Sigmoid colon (tissue), 7 donors: ENCODE measurements around the gene IREB2. TPM values are rescaled to one million over a fixed set of nuclear protein-coding genes. Genes with fewer than 3 reads are reported as not detected.

Source experiments
- DNase-seq: peaks from one replicate; pipeline ENCODE4 v3.0.0-alpha.2; 2019
- H3K27ac ChIP-seq, 4 donors: fragments of 200-600 bp; sonication (generic); one replicate each; pipeline ENCODE4 v1.5.1; 2016 to 2019; ENCODE audit warnings: mild to moderate bottlenecking in 1 of 4
- H3K27me3 ChIP-seq, 3 donors: fragments of 200-600 bp; sonication (generic); one replicate each; pipeline ENCODE4 v1.5.1; 2019; ENCODE audit warnings: mild to moderate bottlenecking in 1 of 3
- H3K36me3 ChIP-seq, 4 donors: fragments of 200-600 bp; sonication (generic); one replicate each; pipeline ENCODE4 v1.5.1; 2016 to 2019
- H3K4me1 ChIP-seq, 4 donors: fragments of 200-600 bp; sonication (generic); one replicate each; pipeline ENCODE4 v1.5.1; 2017 to 2019
- H3K4me3 ChIP-seq, 4 donors: fragments of 200-600 bp; sonication (generic); one replicate each; pipeline ENCODE4 v1.5.1; 2017 to 2019; ENCODE audit warnings: mild to moderate bottlenecking in 2 of 4, moderate library complexity in 1 of 4
- H3K9me3 ChIP-seq, 4 donors: fragments of 200-600 bp in 3 of 4; sonication (generic) in 3 of 4; one replicate each; pipeline versions ENCODE4 v1.5.1 to v1.6.1; 2013 to 2019
- EP300 ChIP-seq, 4 donors: sonication (generic); formaldehyde crosslinking; IDR thresholded peaks; one replicate each; pipeline ENCODE4 v1.6.1; 2017; ENCODE audit warnings: antibody characterized with exemption in 4 of 4
- POLR2A ChIP-seq, 2 donors: fragments of 450-650 bp; IDR thresholded peaks; one replicate each; pipeline ENCODE4 v1.6.1; 2016; ENCODE audit warnings: antibody characterized with exemption in 2 of 2, mild to moderate bottlenecking in 2 of 2, moderate library complexity in 2 of 2
- POLR2AphosphoS5 ChIP-seq, 4 donors: sonication (generic); formaldehyde crosslinking; IDR thresholded peaks; one replicate each; pipeline ENCODE4 v1.6.1; 2017; ENCODE audit warnings: antibody characterized with exemption in 4 of 4
- WGBS, 2 donors: extraction: QIAGEN DNeasy Blood & Tissue Kit; methylation state at CpG; one replicate each; pipeline ENCODE4 v1.1.7; 2013; 5-methylcytosine and 5-hydroxymethylcytosine counted together
- intact Hi-C: fragments of 100-400 bp; cut with DNase I; formaldehyde crosslinking; loops from one replicate; pipeline ENCODE4 v1.15.1; 2023
- polyA plus RNA-seq, 3 donors: library from polyadenylated mRNA; stranded (reverse); fragments of 200-250 nt; gene quantifications; one replicate each; pipeline ENCODE4 v1.2.3, GENCODE V29; 2013
- total RNA-seq, 4 donors: library from RNA; depleted of rRNA; stranded (reverse); fragments of >200 nt; gene quantifications; one replicate each; pipeline ENCODE4 v1.1.0, GENCODE V29; 2016
- TF ChIP-seq, protein P1 (sequence below), 4 experiments: fragments of 450-650 bp in 3 of 4; fragments of 200-600 bp in 1 of 4; IDR thresholded peaks; one replicate each; pipeline ENCODE4 v1.5.1; 2016 to 2019; ENCODE audit warnings: antibody characterized with exemption in 4 of 4, mild to moderate bottlenecking in 3 of 4, moderate library complexity in 2 of 4
- donor health status: healthy with polysubstance abuse.
- donor health status: Bipolar disorder and iron deficiency.
- donor health status: healthy.

IREB2 gene
- total and polyA plus RNA-seq, 7 donors = 12.6 to 42.1 (median 28.4) TPM

DNA sequence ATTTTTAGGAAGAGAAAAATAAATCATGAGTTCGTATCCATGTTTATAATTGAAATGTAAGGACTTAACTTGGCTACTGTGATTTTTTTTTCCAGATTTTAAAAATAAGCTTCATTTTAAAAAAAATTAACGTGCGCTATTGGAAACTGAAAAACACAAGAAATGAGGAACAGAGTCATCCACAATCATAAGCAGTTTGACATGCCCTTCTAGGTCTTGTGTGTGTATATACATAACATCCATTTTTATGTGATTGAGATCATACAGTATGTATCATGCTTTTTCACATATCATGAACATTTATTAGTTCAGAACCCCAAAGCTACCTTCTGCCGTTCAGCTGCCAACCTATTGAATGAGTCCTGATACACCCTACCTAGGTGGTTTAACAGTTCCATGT is 22.7 kb downstream of the IREB2 start:
- no peak for TF ChIP-seq POLR2AphosphoS5 (IDR thresholded peaks at IDR 0.05)
- TF ChIP-seq EP300 (IDR thresholded peaks at IDR 0.05) = no peak
- TF ChIP-seq POLR2A (IDR thresholded peaks at IDR 0.05) = no peak
- TF ChIP-seq, protein P1, sequence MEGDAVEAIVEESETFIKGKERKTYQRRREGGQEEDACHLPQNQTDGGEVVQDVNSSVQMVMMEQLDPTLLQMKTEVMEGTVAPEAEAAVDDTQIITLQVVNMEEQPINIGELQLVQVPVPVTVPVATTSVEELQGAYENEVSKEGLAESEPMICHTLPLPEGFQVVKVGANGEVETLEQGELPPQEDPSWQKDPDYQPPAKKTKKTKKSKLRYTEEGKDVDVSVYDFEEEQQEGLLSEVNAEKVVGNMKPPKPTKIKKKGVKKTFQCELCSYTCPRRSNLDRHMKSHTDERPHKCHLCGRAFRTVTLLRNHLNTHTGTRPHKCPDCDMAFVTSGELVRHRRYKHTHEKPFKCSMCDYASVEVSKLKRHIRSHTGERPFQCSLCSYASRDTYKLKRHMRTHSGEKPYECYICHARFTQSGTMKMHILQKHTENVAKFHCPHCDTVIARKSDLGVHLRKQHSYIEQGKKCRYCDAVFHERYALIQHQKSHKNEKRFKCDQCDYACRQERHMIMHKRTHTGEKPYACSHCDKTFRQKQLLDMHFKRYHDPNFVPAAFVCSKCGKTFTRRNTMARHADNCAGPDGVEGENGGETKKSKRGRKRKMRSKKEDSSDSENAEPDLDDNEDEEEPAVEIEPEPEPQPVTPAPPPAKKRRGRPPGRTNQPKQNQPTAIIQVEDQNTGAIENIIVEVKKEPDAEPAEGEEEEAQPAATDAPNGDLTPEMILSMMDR (IDR thresholded peaks at IDR 0.05) = no peak
- 82 to 87% methylated on average over 4 of the region's 4 CpGs for WGBS, 2 donors
- peaks cover 0 to 50% (median 33%) of the 10 kb centered on the region in 4 donors for H3K4me1 ChIP-seq

DNA sequence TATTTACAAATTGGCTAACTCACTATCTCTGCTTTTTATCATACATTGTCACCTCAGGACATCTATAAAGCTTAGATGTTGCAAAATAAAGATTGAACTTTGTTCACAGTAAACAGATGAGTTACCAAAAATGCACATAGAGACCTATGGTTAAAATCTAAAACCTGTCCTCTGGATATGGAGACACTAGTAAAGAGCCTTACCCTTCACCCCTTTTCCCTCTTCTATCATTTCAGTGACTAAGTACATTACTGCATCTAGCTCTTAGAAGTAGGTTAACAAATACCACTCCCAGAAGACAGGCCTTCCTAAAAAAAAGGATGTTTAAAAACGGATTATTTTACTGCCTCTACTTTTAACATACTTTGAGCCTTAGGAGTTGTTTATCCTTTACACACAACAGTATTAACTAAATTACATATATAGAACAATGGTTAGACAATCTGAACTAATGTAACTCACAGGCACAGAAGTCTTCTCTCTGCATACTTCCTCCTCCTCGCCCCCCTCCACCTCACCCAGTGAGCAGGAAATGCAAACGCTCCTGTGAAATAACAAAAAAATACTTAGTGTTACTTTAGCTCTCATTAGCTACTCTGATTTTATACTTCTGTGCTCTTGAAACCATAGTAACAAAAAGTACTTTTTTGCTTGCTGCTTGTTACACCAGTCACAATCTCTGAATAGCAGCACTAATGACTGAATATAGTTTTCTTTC is 23.3 kb downstream of the IREB2 start:
- intact Hi-C loops = no loop called here
- 5 to 19% methylated on average over 3 of the region's 3 CpGs for WGBS, 2 donors
- Histone ChIP-seq H3K9me3 (no peaks in the 10 kb centered on the region), H3K27me3 (no peaks in the 10 kb centered on the region), H3K4me1 (peaks cover 0 to 45% (median 27%) of the 10 kb centered on the region in 4 donors), H3K27ac (peak overlapping the region in 3 of 4 donors; percentile 19 to 51 (median 44)), H3K4me3 (no peak overlapping the region), H3K36me3 (peaks cover 0 to 34% (median 15%) of the 10 kb centered on the region in 4 donors)
- TF ChIP-seq POLR2AphosphoS5 (IDR thresholded peaks at IDR 0.05) (peak in 1 of 4 donors; percentile 15), EP300 (IDR thresholded peaks at IDR 0.05) (no peak), POLR2A (IDR thresholded peaks at IDR 0.05) (no peak)
- TF ChIP-seq, protein P1 (IDR thresholded peaks at IDR 0.05) = no peak
- no peak for DNase-seq

More for the DNA sequence above, 22.7 kb downstream of the IREB2 start:
- peaks cover 0 to 28% (median 12%) of the 10 kb centered on the region in 4 donors for H3K36me3 ChIP-seq
- no peaks in the 10 kb centered on the region for H3K27me3 ChIP-seq
- peak overlapping the region in 3 of 4 donors; percentile 19 to 51 (median 44) for H3K27ac ChIP-seq
- DNase-seq = no peak
- no peaks in the 10 kb centered on the region for H3K9me3 ChIP-seq
- H3K4me3 ChIP-seq = no peak overlapping the region
- intact Hi-C loops = no loop called here

DNA sequence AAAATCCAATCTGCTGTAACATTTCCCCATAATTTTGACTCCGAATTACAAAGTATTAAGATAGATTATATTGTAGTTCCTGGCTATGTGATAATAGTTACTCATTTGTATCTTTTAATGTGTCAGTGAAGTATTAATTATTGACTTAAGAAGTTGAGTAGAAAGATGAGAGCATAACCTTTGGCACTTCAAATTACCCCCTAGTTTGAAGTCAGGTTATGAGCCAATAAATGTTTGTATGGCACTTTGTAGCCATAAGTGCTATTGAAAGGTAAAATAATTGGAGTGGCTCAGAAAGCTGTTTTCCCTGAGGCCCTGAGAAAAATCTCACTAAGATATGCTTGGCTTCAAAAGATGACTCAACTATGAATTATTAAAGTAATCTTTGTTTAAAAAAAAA is 31.0 kb downstream of the IREB2 start:
- TF ChIP-seq POLR2A (IDR thresholded peaks at IDR 0.05) (no peak), EP300 (IDR thresholded peaks at IDR 0.05) (no peak), POLR2AphosphoS5 (IDR thresholded peaks at IDR 0.05) (no peak)
- TF ChIP-seq, protein P1 (IDR thresholded peaks at IDR 0.05) = no peak
- Histone ChIP-seq H3K4me1 (no peaks in the 10 kb centered on the region), H3K4me3 (no peak overlapping the region), H3K36me3 (peaks cover 25 to 100% (median 39%) of the 10 kb centered on the region in 4 donors), H3K27me3 (no peaks in the 10 kb centered on the region), H3K9me3 (no peaks in the 10 kb centered on the region), H3K27ac (no peak overlapping the region)
- WGBS, 2 donors = 89 to 99% methylated on average over 1 of the region's 1 CpG
- DNase-seq = no peak
- intact Hi-C loops = no loop called here

DNA sequence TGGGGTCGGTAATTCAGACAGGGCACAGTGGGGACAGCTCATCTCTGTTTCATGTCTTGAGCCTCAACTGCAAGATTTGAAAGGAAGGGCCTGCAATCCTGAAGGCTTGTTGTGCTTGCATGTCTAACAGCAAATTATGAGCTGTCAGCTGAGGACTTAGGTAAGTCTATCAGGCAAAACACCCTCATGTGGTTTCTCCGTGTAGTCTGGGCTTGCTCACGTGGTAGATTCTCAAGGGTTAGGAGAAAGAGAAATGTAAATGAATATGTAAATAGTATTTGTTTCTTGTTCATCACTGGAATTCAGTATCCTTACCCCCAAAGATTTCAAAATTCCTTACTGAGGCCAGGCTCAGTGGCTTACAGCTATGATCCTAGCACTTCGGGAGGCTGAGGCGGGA is 39.3 kb downstream of the IREB2 start:
- DNase-seq = no peak
- Histone ChIP-seq H3K9me3 (no peaks in the 10 kb centered on the region), H3K4me3 (no peak overlapping the region), H3K27me3 (no peaks in the 10 kb centered on the region), H3K27ac (no peak overlapping the region), H3K4me1 (no peaks in the 10 kb centered on the region), H3K36me3 (peaks cover 30 to 86% (median 40%) of the 10 kb centered on the region in 4 donors)
- TF ChIP-seq, protein P1 (IDR thresholded peaks at IDR 0.05) = no peak
- TF ChIP-seq POLR2AphosphoS5 (IDR thresholded peaks at IDR 0.05) (no peak), EP300 (IDR thresholded peaks at IDR 0.05) (no peak), POLR2A (IDR thresholded peaks at IDR 0.05) (no peak)
- intact Hi-C loops = no loop called here
- WGBS, 2 donors = 75 to 76% methylated on average over 5 of the region's 5 CpGs
